ENCODE measurements around the gene IPO13. TPM values are rescaled to one million over a fixed set of nuclear protein-coding genes. Genes with fewer than 3 reads are reported as not detected.

The IPO13 gene
- total and polyA plus RNA-seq, 4 donors: 22.6 to 73.2 (median 52.8) TPM

DNA sequence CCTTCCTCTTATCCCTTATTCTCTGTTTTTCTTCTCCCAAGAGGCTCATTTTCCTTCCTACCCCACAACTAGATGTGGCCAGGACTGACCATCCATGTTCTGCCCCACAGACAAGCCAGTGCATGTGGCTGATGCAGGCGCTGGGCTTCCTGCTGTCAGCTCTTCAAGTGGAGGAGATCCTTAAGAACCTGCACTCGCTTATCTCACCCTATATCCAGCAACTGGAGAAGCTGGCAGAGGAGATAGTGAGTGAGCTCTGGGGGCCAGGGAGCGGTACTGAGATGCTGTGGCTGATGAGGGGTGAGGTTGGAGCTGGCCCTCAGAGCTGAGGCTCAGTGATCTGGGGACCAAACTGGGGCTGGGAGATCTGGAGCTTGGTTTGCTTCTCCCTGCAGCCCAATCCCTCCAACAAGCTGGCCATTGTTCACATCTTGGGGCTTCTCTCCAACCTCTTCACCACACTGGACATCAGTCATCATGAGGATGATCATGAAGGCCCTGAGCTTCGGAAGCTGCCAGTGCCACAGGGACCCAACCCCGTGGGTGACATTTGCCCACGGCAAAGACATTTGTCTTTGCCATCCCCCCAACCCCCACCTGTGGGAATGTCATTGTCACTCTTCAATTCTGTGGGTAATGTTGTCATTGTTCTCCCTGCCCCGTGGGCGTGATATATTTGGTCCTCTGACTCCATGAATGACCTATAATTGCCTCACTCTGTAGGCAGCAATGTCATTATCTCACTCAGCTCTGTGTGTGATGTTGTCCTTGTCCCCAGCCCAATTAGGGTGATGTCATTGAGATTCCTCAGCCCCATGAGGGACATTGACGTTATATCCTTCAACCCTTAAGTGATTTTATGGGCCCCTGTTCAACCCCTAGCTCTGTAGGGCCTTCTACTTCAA, 11.9 kb downstream of the IPO13 start:
- peak in 1 of 6 donors; percentile 47 for DNase-seq (ENCODE audit: low read depth in 4 of 6, low spot score in 6 of 6)
- no peak overlapping the region for H3K4me3 ChIP-seq (ENCODE audit: low read depth, low read length)
- H3K27me3 ChIP-seq (ENCODE audit: control insufficient read depth, insufficient read depth, low read length): no peaks in the 10 kb centered on the region
- peaks cover 9% of the 10 kb centered on the region for H3K4me1 ChIP-seq (ENCODE audit: control insufficient read depth, insufficient read depth, low read length)
- peaks cover 59% of the 10 kb centered on the region for H3K36me3 ChIP-seq (ENCODE audit: control insufficient read depth, insufficient read depth, low read length)
- WGBS (ENCODE audit: insufficient coverage): 72% methylated on average over 2 of the region's 9 CpGs
- H3K27ac ChIP-seq (ENCODE audit: low read depth, low read length): no peak overlapping the region
- H3K9me3 ChIP-seq (ENCODE audit: control insufficient read depth, insufficient read depth, low read length): no peaks in the 10 kb centered on the region

DNA sequence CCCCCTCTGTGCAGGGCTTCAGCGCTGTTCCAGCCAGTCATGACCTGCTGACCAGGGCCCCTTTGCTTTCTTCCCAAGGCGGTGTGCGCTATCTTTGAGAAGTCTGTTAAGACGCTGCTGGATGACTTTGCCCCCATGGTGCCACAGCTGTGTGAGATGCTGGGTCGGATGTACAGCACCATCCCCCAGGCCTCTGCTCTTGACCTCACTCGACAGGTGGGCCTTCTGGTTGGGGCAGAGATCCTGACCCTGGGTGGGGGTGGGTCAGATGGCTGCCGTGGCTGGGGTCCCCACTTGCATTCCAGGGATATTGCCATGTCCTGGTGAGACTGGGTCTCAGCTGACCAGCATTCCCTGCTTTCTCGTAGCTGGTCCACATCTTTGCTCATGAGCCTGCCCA, 14.0 kb downstream of the IPO13 start:
- Histone ChIP-seq H3K27me3 (ENCODE audit: control insufficient read depth, insufficient read depth, low read length) (no peaks in the 10 kb centered on the region), H3K36me3 (ENCODE audit: control insufficient read depth, insufficient read depth, low read length) (peaks cover 78% of the 10 kb centered on the region), H3K9me3 (ENCODE audit: control insufficient read depth, insufficient read depth, low read length) (no peaks in the 10 kb centered on the region), H3K4me3 (ENCODE audit: low read depth, low read length) (no peak overlapping the region), H3K27ac (ENCODE audit: low read depth, low read length) (no peak overlapping the region), H3K4me1 (ENCODE audit: control insufficient read depth, insufficient read depth, low read length) (no peaks in the 10 kb centered on the region)
- 89% methylated on average over 8 of the region's 8 CpGs for WGBS (ENCODE audit: insufficient coverage)
- no peak for DNase-seq (ENCODE audit: low read depth in 4 of 6, low spot score in 6 of 6)

DNA sequence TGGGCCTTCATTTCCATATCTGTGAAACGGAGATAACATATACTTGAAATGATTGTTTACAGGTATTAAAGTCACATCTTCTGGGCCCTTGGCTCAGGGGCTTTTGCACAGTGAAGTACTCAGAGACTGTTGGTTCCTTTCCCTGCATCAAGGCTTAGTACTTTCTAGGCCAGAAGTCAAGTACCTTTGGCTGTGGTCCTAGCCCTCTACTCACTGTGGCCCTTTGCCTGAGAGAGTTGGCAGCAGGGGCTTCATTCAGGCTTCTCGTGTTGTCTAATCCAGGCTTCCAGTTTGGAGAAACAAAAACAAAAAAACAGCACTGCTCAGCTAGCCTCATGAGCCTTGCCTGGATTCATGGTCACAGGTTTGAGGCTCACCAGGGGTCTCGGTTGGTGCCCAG, 14.9 kb downstream of the IPO13 start:
- H3K4me1 ChIP-seq (ENCODE audit: control insufficient read depth, insufficient read depth, low read length): no peaks in the 10 kb centered on the region
- H3K36me3 ChIP-seq (ENCODE audit: control insufficient read depth, insufficient read depth, low read length): peaks cover 80% of the 10 kb centered on the region
- WGBS (ENCODE audit: insufficient coverage): 77% methylated on average over 2 of the region's 3 CpGs
- H3K9me3 ChIP-seq (ENCODE audit: control insufficient read depth, insufficient read depth, low read length): no peaks in the 10 kb centered on the region
- peak in 1 of 6 donors; percentile 24 for DNase-seq (ENCODE audit: low read depth in 4 of 6, low spot score in 6 of 6)
- no peak overlapping the region for H3K4me3 ChIP-seq (ENCODE audit: low read depth, low read length)
- H3K27ac ChIP-seq (ENCODE audit: low read depth, low read length): no peak overlapping the region
- no peaks in the 10 kb centered on the region for H3K27me3 ChIP-seq (ENCODE audit: control insufficient read depth, insufficient read depth, low read length)

DNA sequence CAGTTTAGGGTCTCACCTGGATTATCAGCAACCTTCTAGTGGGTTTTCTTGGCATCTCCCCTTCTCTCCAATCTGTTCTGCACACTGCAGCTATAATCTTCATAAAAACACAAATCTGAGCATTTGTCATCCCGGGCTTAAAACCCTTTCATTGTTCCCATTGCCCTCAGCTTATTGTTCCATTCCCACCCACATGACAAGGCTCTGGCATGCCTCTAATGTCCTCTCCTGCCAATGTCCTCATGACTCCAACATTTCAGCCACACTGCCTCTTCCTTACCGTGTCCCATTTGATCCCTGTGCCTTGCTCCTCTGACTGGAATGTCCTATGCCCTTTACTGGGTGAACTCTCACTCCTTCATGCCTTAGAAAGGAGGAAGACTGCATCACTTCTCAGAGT, 15.6 kb downstream of the IPO13 start:
- 100% methylated on average over 2 of the region's 2 CpGs for WGBS (ENCODE audit: insufficient coverage)
- Histone ChIP-seq H3K9me3 (ENCODE audit: control insufficient read depth, insufficient read depth, low read length) (no peaks in the 10 kb centered on the region), H3K36me3 (ENCODE audit: control insufficient read depth, insufficient read depth, low read length) (peaks cover 80% of the 10 kb centered on the region), H3K27me3 (ENCODE audit: control insufficient read depth, insufficient read depth, low read length) (no peaks in the 10 kb centered on the region), H3K4me1 (ENCODE audit: control insufficient read depth, insufficient read depth, low read length) (no peaks in the 10 kb centered on the region), H3K4me3 (ENCODE audit: low read depth, low read length) (no peak overlapping the region), H3K27ac (ENCODE audit: low read depth, low read length) (no peak overlapping the region)
- DNase-seq (ENCODE audit: low read depth in 4 of 6, low spot score in 6 of 6): no peak

DNA sequence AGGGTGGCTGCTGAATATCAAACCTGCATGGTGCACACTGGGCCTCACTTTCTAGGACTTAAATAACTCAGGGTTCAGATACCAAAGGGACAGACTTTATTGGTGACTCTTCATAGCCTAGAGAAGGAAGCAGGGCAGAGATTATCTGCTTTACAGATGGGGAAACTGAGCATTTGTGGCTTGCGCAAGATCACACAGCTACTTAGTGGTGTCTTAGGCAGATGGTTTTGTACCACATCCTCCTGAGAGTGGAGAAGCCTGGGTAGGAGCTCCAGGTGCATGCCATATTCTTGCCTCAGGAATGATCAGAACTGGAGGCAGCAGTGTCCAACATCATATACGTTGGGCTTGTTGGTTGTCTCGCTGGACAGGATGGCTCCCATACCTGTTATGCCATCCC, 16.3 kb downstream of the IPO13 start:
- DNase-seq (ENCODE audit: low read depth in 4 of 6, low spot score in 6 of 6): no peak
- no peaks in the 10 kb centered on the region for H3K9me3 ChIP-seq (ENCODE audit: control insufficient read depth, insufficient read depth, low read length)
- peaks cover 79% of the 10 kb centered on the region for H3K36me3 ChIP-seq (ENCODE audit: control insufficient read depth, insufficient read depth, low read length)
- WGBS (ENCODE audit: insufficient coverage): 95% methylated on average over 3 of the region's 3 CpGs
- H3K4me3 ChIP-seq (ENCODE audit: low read depth, low read length): no peak overlapping the region
- no peak overlapping the region for H3K27ac ChIP-seq (ENCODE audit: low read depth, low read length)
- H3K27me3 ChIP-seq (ENCODE audit: control insufficient read depth, insufficient read depth, low read length): no peaks in the 10 kb centered on the region
- no peaks in the 10 kb centered on the region for H3K4me1 ChIP-seq (ENCODE audit: control insufficient read depth, insufficient read depth, low read length)

DNA sequence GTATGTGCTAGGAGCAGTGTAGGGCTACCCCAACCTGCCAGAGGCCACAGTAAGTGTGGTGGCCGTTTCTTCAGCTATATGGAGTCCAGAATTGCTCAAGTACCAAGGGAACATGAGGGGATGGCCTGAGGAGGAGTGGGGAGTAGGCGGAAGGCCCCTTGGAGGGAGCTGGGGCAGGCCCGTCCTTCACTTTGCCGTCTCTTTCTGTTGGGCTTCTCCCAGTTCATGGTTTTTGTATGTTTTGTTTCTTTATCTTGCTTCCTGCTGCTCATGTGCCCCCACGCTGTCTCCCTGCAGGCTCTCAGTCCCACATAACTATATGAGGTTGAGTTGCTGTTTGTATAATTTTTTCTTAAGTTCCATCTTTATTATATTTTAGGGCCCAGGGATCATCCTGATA, 17.1 kb downstream of the IPO13 start:
- no peaks in the 10 kb centered on the region for H3K9me3 ChIP-seq (ENCODE audit: control insufficient read depth, insufficient read depth, low read length)
- H3K36me3 ChIP-seq (ENCODE audit: control insufficient read depth, insufficient read depth, low read length): peaks cover 70% of the 10 kb centered on the region
- H3K27me3 ChIP-seq (ENCODE audit: control insufficient read depth, insufficient read depth, low read length): no peaks in the 10 kb centered on the region
- no peaks in the 10 kb centered on the region for H3K4me1 ChIP-seq (ENCODE audit: control insufficient read depth, insufficient read depth, low read length)
- DNase-seq (ENCODE audit: low read depth in 4 of 6, low spot score in 6 of 6): no peak
- H3K27ac ChIP-seq (ENCODE audit: low read depth, low read length): no peak overlapping the region
- H3K4me3 ChIP-seq (ENCODE audit: low read depth, low read length): no peak overlapping the region
- WGBS (ENCODE audit: insufficient coverage): 80% methylated on average over 1 of the region's 5 CpGs

DNA sequence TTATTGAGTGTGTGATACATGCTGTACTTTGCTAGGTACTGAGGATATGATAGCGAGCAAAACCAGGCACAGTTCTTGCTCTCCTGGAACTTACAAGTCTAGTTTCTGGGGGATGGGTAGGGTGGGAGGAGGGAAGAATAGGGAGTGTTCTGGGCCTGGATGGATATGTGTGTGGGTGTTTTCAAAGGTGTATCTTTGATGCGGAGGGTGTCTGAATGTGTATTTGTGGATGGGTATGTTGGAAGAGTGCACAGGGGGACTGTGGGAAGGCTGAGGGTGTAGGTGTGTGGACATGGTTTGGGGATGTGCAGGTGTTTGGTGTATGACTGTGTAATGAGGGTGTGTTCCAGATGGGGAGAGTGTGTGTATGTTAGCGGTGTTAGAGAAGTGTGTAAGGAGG, 18.6 kb downstream of the IPO13 start:
- Histone ChIP-seq H3K36me3 (ENCODE audit: control insufficient read depth, insufficient read depth, low read length) (peaks cover 64% of the 10 kb centered on the region), H3K4me3 (ENCODE audit: low read depth, low read length) (no peak overlapping the region), H3K27ac (ENCODE audit: low read depth, low read length) (no peak overlapping the region), H3K27me3 (ENCODE audit: control insufficient read depth, insufficient read depth, low read length) (no peaks in the 10 kb centered on the region), H3K4me1 (ENCODE audit: control insufficient read depth, insufficient read depth, low read length) (peaks cover 7% of the 10 kb centered on the region), H3K9me3 (ENCODE audit: control insufficient read depth, insufficient read depth, low read length) (no peaks in the 10 kb centered on the region)
- WGBS (ENCODE audit: insufficient coverage): 94% methylated on average over 3 of the region's 3 CpGs
- no peak for DNase-seq (ENCODE audit: low read depth in 4 of 6, low spot score in 6 of 6)

DNA sequence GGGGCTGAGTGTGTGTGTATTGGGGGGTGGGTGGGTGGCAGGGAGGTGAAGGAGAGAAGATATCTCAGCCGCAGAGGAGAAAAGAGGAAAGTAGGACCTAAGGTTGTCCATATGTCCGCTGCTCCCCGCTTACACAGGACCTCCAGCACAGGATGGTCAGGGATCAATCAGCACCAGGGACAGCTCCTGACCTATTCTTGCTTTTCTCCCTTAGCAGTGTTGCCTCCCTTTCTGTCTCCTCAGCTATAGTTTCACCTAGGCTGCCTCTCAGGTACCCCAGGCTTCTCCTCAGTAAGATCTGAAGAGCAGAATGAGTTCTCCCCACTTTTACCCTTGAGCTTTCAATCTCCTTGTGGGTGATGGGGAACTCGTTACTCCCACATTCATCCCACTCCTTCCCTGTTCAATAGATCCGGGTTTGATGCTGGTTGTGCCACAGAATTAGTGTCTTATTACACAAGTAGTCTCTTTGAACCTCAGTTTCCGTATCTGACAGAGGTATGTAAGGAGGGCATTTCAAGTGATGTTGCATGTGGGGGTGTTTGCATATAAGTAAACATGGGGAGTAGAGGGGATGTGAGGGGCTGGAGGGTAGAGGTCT, 21.7 kb downstream of the IPO13 start:
- 86% methylated on average over 4 of the region's 6 CpGs for WGBS (ENCODE audit: insufficient coverage)
- Histone ChIP-seq H3K4me3 (ENCODE audit: low read depth, low read length) (no peak overlapping the region), H3K27me3 (ENCODE audit: control insufficient read depth, insufficient read depth, low read length) (no peaks in the 10 kb centered on the region), H3K27ac (ENCODE audit: low read depth, low read length) (no peak overlapping the region), H3K4me1 (ENCODE audit: control insufficient read depth, insufficient read depth, low read length) (peaks cover 20% of the 10 kb centered on the region), H3K9me3 (ENCODE audit: control insufficient read depth, insufficient read depth, low read length) (no peaks in the 10 kb centered on the region), H3K36me3 (ENCODE audit: control insufficient read depth, insufficient read depth, low read length) (peaks cover 62% of the 10 kb centered on the region)
- DNase-seq (ENCODE audit: low read depth in 4 of 6, low spot score in 6 of 6): peak in 1 of 6 donors; percentile 32

DNA sequence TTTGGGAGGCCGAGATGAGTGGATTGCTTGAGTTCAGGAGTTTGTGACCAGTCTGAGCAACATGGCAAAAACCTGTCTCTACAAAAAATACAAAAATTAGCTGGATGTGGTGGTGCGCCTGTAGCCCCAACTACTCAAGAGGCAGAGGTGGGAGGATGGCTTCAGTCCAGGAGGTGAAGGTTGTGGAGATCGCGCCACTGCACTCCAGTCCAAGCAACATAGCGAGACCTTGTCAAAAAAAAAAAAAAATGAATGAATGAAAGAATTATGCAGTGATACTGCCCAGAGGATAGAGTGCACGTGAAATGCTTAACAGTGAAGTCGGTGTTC, 22.6 kb downstream of the IPO13 start:
- 40% methylated on average over 6 of the region's 7 CpGs for WGBS (ENCODE audit: insufficient coverage)
- Histone ChIP-seq H3K27ac (ENCODE audit: low read depth, low read length) (no peak overlapping the region), H3K4me3 (ENCODE audit: low read depth, low read length) (peak overlapping the region; percentile 18), H3K27me3 (ENCODE audit: control insufficient read depth, insufficient read depth, low read length) (no peaks in the 10 kb centered on the region), H3K9me3 (ENCODE audit: control insufficient read depth, insufficient read depth, low read length) (no peaks in the 10 kb centered on the region), H3K4me1 (ENCODE audit: control insufficient read depth, insufficient read depth, low read length) (peaks cover 23% of the 10 kb centered on the region), H3K36me3 (ENCODE audit: control insufficient read depth, insufficient read depth, low read length) (peaks cover 54% of the 10 kb centered on the region)
- no peak for DNase-seq (ENCODE audit: low read depth in 4 of 6, low spot score in 6 of 6)

Data from spinal cord (tissue), 10 donors.